K562 (cell line): ENCODE measurements around the gene C17orf75. TPM values are rescaled to one million over a fixed set of nuclear protein-coding genes. Genes with fewer than 3 reads are reported as not detected.

Experiments
- ATAC-seq: fragments of 200-7000 bp; cut with Tn5 transposase; 3 replicates; pipeline ENCODE4 v1.9.1; 2020; ENCODE audit warnings: moderate library complexity
- BruUV-seq: library from RNA; stranded (reverse); fragments of 400-500 nt; replicated peaks from 2 replicates; lab custom pipeline; 2021; lab: Mats Ljungman, UMichigan
- CTCF ChIA-PET: fragments of 300-600 bp; formaldehyde crosslinking; extraction: SDS; loops from one replicate; lab custom pipeline; 2021; ENCODE audit warnings: low intra/inter-chr PET ratio; lab: Yijun Ruan, JAX
- POLR2A ChIA-PET: fragments of 300-600, 350-650 bp; sonication (Branson Sonifier 250); formaldehyde crosslinking; extraction: SDS; loops from one replicate; lab custom pipeline; 2021; ENCODE audit warnings: antibody characterized with exemption, inconsistent platforms; lab: Yijun Ruan, JAX
- DNase-seq, 4 experiments: peaks; one replicate each; pipeline versions ENCODE4 v3.0.0 to v3.0.0-alpha.2; 2011 to 2018; ENCODE audit warnings: low spot score in 3 of 4, mixed read lengths in 3 of 4; ENCODE audit errors: extremely low read depth in 1 of 4
- FAIRE-seq: peaks from 2 replicates; lab custom pipeline; 2011; peaks lifted over from hg19 to GRCh38; lab: Jason Lieb, UNC
- H2AFZ ChIP-seq: 2 replicates; pipeline ENCODE4 v1.6.0; 2011; ENCODE audit warnings: low read depth, low read length, control low read depth, inconsistent platforms
- H3K27ac ChIP-seq: fragments of 200-600 bp; 3 replicates; pipeline ENCODE4 v1.8.0; 2011; ENCODE audit warnings: low read depth, mild to moderate bottlenecking, control low read depth, inconsistent platforms, low read length, moderate library complexity, mixed read lengths; ENCODE audit errors: extremely low read depth
- H3K27me3 ChIP-seq, 2 experiments: fragments of 300-600 bp in 1 of 2; 2 replicates in 1 of 2; 3 replicates in 1 of 2; pipeline versions ENCODE4 v1.6.0 to v1.8.0; 2011; ENCODE audit warnings: inconsistent platforms in 2 of 2, low read length in 2 of 2, mild to moderate bottlenecking in 1 of 2, mixed read lengths in 1 of 2, moderate library complexity in 1 of 2; ENCODE audit not compliant: control insufficient read depth in 2 of 2, insufficient read depth in 2 of 2
- H3K36me3 ChIP-seq: fragments of 300-600 bp; 3 replicates; pipeline ENCODE4 v1.8.0; 2011; ENCODE audit warnings: mild to moderate bottlenecking, low read length, inconsistent platforms; ENCODE audit not compliant: control insufficient read depth, insufficient read depth
- H3K4me1 ChIP-seq, 2 experiments: fragments of 200-600 bp in 1 of 2; replicated peaks in 1 of 2; 2 replicates in 1 of 2; 3 replicates in 1 of 2; pipeline versions ENCODE4 v1.5.1 to v1.8.0; 2011; ENCODE audit warnings: inconsistent platforms in 2 of 2, low read length in 2 of 2, mild to moderate bottlenecking in 1 of 2, mixed read lengths in 1 of 2, moderate library complexity in 1 of 2; ENCODE audit not compliant: control insufficient read depth in 2 of 2, insufficient read depth in 2 of 2
- H3K4me2 ChIP-seq: 2 replicates; pipeline ENCODE4 v1.6.1; 2011; ENCODE audit warnings: low read length, control low read depth, inconsistent platforms, mixed read lengths; ENCODE audit not compliant: insufficient read depth
- H3K4me3 ChIP-seq: fragments of 200-600 bp; sonication (generic), shearing (Covaris generic); 2 replicates; pipeline ENCODE4 v1.5.1; 2016; ENCODE audit warnings: control low read depth, inconsistent platforms
- H3K79me2 ChIP-seq: fragments of 200-600 bp; 3 replicates; pipeline ENCODE4 v1.8.0; 2011; ENCODE audit warnings: low read length, inconsistent platforms; ENCODE audit not compliant: control insufficient read depth, insufficient read depth
- H3K9ac ChIP-seq, 2 experiments: 2 replicates each; pipeline versions ENCODE4 v1.6.0 to v1.6.1; 2011; ENCODE audit warnings: low read depth in 2 of 2, low read length in 2 of 2, control low read depth in 1 of 2, inconsistent platforms in 1 of 2, mild to moderate bottlenecking in 1 of 2, mixed read lengths in 1 of 2; ENCODE audit not compliant: insufficient read depth in 1 of 2
- H3K9me1 ChIP-seq: one replicate; pipeline ENCODE4 v1.6.0; 2011; ENCODE audit warnings: inconsistent platforms, mild to moderate bottlenecking, low read length, moderate library complexity; ENCODE audit not compliant: control insufficient read depth, insufficient read depth
- H3K9me3 ChIP-seq: replicated peaks from 2 replicates; pipeline ENCODE4 v1.5.1; 2011; ENCODE audit warnings: low read depth, low read length, inconsistent platforms; ENCODE audit not compliant: control insufficient read depth, insufficient read depth
- H4K20me1 ChIP-seq: replicated peaks from 2 replicates; pipeline ENCODE4 v1.6.1; 2011; ENCODE audit warnings: low read length, inconsistent platforms, mixed read lengths; ENCODE audit not compliant: control insufficient read depth, insufficient read depth
- BCOR ChIP-seq: fragments of 450-650 bp; IDR thresholded peaks from 2 replicates; pipeline ENCODE4 v1.6.1; 2016
- CEBPB ChIP-seq: fragments of 450-650 bp; IDR thresholded peaks from 2 replicates; pipeline ENCODE4 v1.6.1; 2016; ENCODE audit warnings: missing genetic modification characterization, missing compliant biosample characterization
- KDM1A ChIP-seq, 2 experiments: fragments of 450-650 bp; IDR thresholded peaks; 2 replicates each; pipeline ENCODE4 v1.6.1; 2016; ENCODE audit warnings: mild to moderate bottlenecking in 2 of 2
- MBD2 ChIP-seq: sonication (generic); IDR thresholded peaks from 2 replicates; pipeline ENCODE4 v1.6.1; 2016; ENCODE audit warnings: low read depth, borderline replicate concordance
- NR2C1 ChIP-seq, 2 experiments: fragments of 450-650 bp; IDR thresholded peaks; 2 replicates each; pipeline ENCODE4 v1.6.1; 2017; ENCODE audit warnings: mild to moderate bottlenecking in 2 of 2, antibody characterized with exemption in 1 of 2, inconsistent platforms in 1 of 2, missing compliant biosample characterization in 1 of 2, missing genetic modification characterization in 1 of 2
- NR2C2 ChIP-seq, 2 experiments: fragments of 200-800 bp in 1 of 2; sonication (Bioruptor generic) in 1 of 2; sonication (generic) in 1 of 2; formaldehyde crosslinking in 1 of 2; IDR thresholded peaks; 2 replicates each; pipeline versions ENCODE4 v1.6.1 to v1.8.0; 2016 to 2022; ENCODE audit warnings: mild to moderate bottlenecking in 1 of 2, missing compliant biosample characterization in 1 of 2, missing genetic modification characterization in 1 of 2, missing genetic modification reagents in 1 of 2
- RAD21 ChIP-seq, 2 experiments: fragments of 250-450 bp in 1 of 2; fragments of 450-650 bp in 1 of 2; sonication (Bioruptor Pico) in 1 of 2; formaldehyde crosslinking in 1 of 2; IDR thresholded peaks in 1 of 2; conservative IDR thresholded peaks in 1 of 2; 2 replicates each; pipeline versions ENCODE4 v1.4.0 to v1.8.0; 2020 to 2022; ENCODE audit warnings: mild to moderate bottlenecking in 2 of 2, moderate library complexity in 1 of 2
- RBM25 ChIP-seq: fragments of 200-400 bp; formaldehyde crosslinking; IDR thresholded peaks from 2 replicates; pipeline ENCODE4 v1.6.1; 2018; ENCODE audit warnings: low read length, low read depth, moderate library complexity; ENCODE audit not compliant: severe bottlenecking
- RCOR1 ChIP-seq, 2 experiments: IDR thresholded peaks; 2 replicates each; pipeline ENCODE4 v1.6.1; 2012; ENCODE audit warnings: low read depth in 2 of 2, low read length in 2 of 2, borderline replicate concordance in 1 of 2, improper control_type of control experiment in 1 of 2
- SMARCA5 ChIP-seq: fragments of 450-650 bp; IDR thresholded peaks from 2 replicates; pipeline ENCODE4 v1.6.1; 2016
- SNIP1 ChIP-seq: fragments of 450-650 bp; IDR thresholded peaks from 2 replicates; pipeline ENCODE4 v1.7.1; 2017; ENCODE audit warnings: low read depth, mild to moderate bottlenecking
- TEAD1 ChIP-seq, 2 experiments: fragments of 450-650 bp in 1 of 2; sonication (generic) in 1 of 2; formaldehyde crosslinking; IDR thresholded peaks; 2 replicates each; pipeline versions ENCODE4 v1.4.0 to v1.8.0; 2020 to 2022; ENCODE audit warnings: mild to moderate bottlenecking in 2 of 2, missing genetic modification reagents in 1 of 2
- ZFP36 ChIP-seq: fragments of 150-350 bp; IDR thresholded peaks from 2 replicates; pipeline ENCODE4 v1.6.1; 2018; ENCODE audit warnings: low read length, low read depth; ENCODE audit not compliant: partially characterized antibody
- ZNF583 ChIP-seq: fragments of 250-450 bp; sonication (Bioruptor Pico); IDR thresholded peaks from 2 replicates; pipeline ENCODE4 v1.4.0; 2020
- ZNF707 ChIP-seq: fragments of 250-450 bp; sonication (Bioruptor Pico); conservative IDR thresholded peaks from 2 replicates; pipeline ENCODE4 v1.8.0; 2022; ENCODE audit warnings: inconsistent platforms, mild to moderate bottlenecking, moderate library complexity
- WGBS: fragments of 100-300 bp; shearing (Covaris generic); methylation state at CpG from one replicate; pipeline ENCODE4 v1.1.6; 2016; ENCODE audit warnings: low coverage, mixed read lengths; ENCODE audit not compliant: insufficient coverage; ENCODE audit errors: missing lambda C conversion rate; 5-methylcytosine and 5-hydroxymethylcytosine counted together
- in situ Hi-C: fragments of 300-500 bp; cut with MboI; formaldehyde crosslinking; loops from 4 replicates; pipeline ENCODE4 v1.15.0; 2018; ENCODE audit warnings: inconsistent platforms, mixed read lengths
- intact Hi-C: fragments of 100-400 bp; cut with micrococcal nuclease; formaldehyde crosslinking; loops from 2 replicates; pipeline ENCODE4 v1.14.2; 2022
- polyA plus RNA-seq, 8 experiments: library from polyadenylated mRNA; depleted of rRNA in 4 of 8; stranded (reverse) in 5 of 8; unstranded in 3 of 8; fragments of >200 nt; fragmentation: Nextera tagmentation in 2 of 8; fragmentation: Illumina TruSeq in 1 of 8; extraction: Ambion mirVana in 2 of 8; extraction: Trizol in 1 of 8; gene quantifications; 2 replicates each; pipeline versions ENCODE4 v1.2.1 to v1.2.3, GENCODE V29; 2011 to 2014; ENCODE audit warnings: inconsistent platforms in 1 of 8, missing spikeins in 1 of 8
- total RNA-seq, 7 experiments: library from RNA; depleted of rRNA in 6 of 7; stranded (reverse); fragments of >200 nt in 6 of 7; fragmentation: Illumina TruSeq in 2 of 7; extraction: Trizol in 2 of 7; gene quantifications; 2 replicates each; pipeline versions ENCODE4 v1.2.1 to v1.2.3, GENCODE V29; 2011 to 2021; ENCODE audit warnings: low replicate concordance in 1 of 7
- TF ChIP-seq, protein P1 (sequence below), 2 experiments: fragments of 450-650 bp; IDR thresholded peaks; 2 replicates each; pipeline ENCODE4 v1.6.1; 2018; ENCODE audit warnings: mild to moderate bottlenecking in 2 of 2, low read depth in 1 of 2; ENCODE audit not compliant: partially characterized antibody in 2 of 2

Gene C17orf75
- total and polyA plus RNA-seq, 9 of the 15 experiments (the other 6 are each of a cell fraction or from before 2014, with no cell fraction given), result 15.5 to 55.7 (median 18.5) TPM

DNA sequence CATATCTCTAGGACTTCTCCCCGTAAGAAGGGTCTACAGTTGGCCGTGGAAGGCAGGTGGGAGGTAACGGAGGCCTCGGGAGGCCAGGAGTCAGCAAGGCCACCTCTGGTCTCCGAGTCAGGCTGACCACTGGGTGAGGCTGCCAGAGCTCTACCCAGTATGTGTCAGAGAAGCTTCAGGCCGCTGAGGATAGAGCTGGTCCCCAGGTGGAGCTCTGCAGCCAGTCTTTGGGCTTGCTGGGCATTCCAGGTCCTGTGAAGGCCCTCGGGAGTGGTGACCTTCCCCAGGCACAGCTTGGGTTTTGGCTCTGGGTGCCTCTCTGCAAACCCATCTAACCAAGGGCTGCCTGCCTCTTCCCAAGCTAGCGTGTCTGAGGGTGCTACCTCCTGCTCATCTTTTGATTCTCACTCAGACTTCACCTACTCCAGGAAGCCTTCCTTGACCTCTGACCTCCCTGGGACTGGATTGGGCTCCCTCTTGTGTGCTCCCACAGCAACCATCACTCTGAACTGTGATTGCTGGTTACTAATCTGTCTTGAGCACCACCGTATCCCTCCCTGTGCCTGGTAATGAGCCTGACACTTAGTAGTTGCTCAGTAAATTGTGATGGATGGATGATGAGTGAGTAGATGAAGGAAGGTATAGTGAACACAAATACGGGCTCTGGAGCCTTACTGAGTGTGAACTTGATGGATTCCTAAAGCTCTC is 54.0 kb downstream of the C17orf75 start:
- intact Hi-C loops, result no loop called here
- CTCF ChIA-PET, result no interaction called here

More for the DNA sequence above, 54.0 kb downstream of the C17orf75 start:
- H3K4me1 ChIP-seq, result peaks cover 35 to 49% of the 10 kb centered on the region in 2 experiments
- peak overlapping the region in 1 of 2 experiments; percentile 81; a peak in 2 of 4 replicates for H3K9ac ChIP-seq
- H3K9me1 ChIP-seq, result no peaks in the 10 kb centered on the region
- TF ChIP-seq NR2C2 (CRISPR knock-in tag; IDR thresholded peaks at IDR 0.05) (no peak), NR2C2 (tag; IDR thresholded peaks at IDR 0.05) (peak; percentile 17; the same call in 1 of the 2 replicates), CEBPB (tag) (no peak), BCOR (peak; percentile 89), TEAD1 (CRISPR knock-in tag; IDR thresholded peaks at IDR 0.05) (no peak), MBD2 (no peak), RAD21 (CRISPR knock-in tag; conservative IDR thresholded peaks at IDR 0.05 in 1 of 2, IDR thresholded peaks at IDR 0.05 in 1 of 2) (0 out of 4 replicates have a peak, but pooled peaks of 1 of the 2 experiments have one; percentile 6), ZNF707 (CRISPR knock-in tag) (no peak), RBM25 (peak; percentile 64), SNIP1 (no peak), ZNF583 (CRISPR knock-in tag) (no peak), SMARCA5 (peak; percentile 70; the same call in 1 of the 2 replicates), KDM1A (IDR thresholded peaks at IDR 0.05) (peak; percentile 71 to 77; a peak in 3 of 4 replicates), RCOR1 (IDR thresholded peaks at IDR 0.05; ENCODE audit: borderline replicate concordance in 1 of 2, low read depth in 2 of 2, low read length in 2 of 2) (peak in 1 of 2 experiments; percentile 3; a peak in 1 of 4 replicates), NR2C1 (IDR thresholded peaks at IDR 0.05) (peak; percentile 80), NR2C1 (tag; IDR thresholded peaks at IDR 0.05) (peak; percentile 61), ZFP36 (peak; percentile 87)
- TF ChIP-seq, protein P1, sequence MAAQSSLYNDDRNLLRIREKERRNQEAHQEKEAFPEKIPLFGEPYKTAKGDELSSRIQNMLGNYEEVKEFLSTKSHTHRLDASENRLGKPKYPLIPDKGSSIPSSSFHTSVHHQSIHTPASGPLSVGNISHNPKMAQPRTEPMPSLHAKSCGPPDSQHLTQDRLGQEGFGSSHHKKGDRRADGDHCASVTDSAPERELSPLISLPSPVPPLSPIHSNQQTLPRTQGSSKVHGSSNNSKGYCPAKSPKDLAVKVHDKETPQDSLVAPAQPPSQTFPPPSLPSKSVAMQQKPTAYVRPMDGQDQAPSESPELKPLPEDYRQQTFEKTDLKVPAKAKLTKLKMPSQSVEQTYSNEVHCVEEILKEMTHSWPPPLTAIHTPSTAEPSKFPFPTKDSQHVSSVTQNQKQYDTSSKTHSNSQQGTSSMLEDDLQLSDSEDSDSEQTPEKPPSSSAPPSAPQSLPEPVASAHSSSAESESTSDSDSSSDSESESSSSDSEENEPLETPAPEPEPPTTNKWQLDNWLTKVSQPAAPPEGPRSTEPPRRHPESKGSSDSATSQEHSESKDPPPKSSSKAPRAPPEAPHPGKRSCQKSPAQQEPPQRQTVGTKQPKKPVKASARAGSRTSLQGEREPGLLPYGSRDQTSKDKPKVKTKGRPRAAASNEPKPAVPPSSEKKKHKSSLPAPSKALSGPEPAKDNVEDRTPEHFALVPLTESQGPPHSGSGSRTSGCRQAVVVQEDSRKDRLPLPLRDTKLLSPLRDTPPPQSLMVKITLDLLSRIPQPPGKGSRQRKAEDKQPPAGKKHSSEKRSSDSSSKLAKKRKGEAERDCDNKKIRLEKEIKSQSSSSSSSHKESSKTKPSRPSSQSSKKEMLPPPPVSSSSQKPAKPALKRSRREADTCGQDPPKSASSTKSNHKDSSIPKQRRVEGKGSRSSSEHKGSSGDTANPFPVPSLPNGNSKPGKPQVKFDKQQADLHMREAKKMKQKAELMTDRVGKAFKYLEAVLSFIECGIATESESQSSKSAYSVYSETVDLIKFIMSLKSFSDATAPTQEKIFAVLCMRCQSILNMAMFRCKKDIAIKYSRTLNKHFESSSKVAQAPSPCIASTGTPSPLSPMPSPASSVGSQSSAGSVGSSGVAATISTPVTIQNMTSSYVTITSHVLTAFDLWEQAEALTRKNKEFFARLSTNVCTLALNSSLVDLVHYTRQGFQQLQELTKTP (IDR thresholded peaks at IDR 0.05; ENCODE audit: low read depth in 1 of 2, partially characterized antibody in 2 of 2), result no peak
- no peak overlapping the region; the same call in 1 of the 2 replicates for H3K4me2 ChIP-seq
- no peaks in the 10 kb centered on the region for H3K27me3 ChIP-seq
- no peak for DNase-seq
- no TSS peak for BruUV-seq
- H2AFZ ChIP-seq, result peak overlapping the region; percentile 43; the same call in 1 of the 2 replicates
- POLR2A ChIA-PET, result interaction anchor here (1.1 to 2.7 kb wide), 3 partner anchors 10 to 15 kb away, joined by 3 to 14 read pairs (median 5); no protein-coding TSS in a partner anchor
- in situ Hi-C loops, result no loop called here
- no peak overlapping the region for H3K4me3 ChIP-seq
- ATAC-seq, result no peak
- H3K27ac ChIP-seq, result peak overlapping the region; percentile 76; the same call in 1 of the 3 replicates
- H3K9me3 ChIP-seq, result no peaks in the 10 kb centered on the region
- no peaks in the 10 kb centered on the region for H3K79me2 ChIP-seq
- no peaks in the 10 kb centered on the region for H4K20me1 ChIP-seq
- FAIRE-seq, result peak; percentile 15
- 75% methylated on average over 10 of the region's 10 CpGs for WGBS
- H3K36me3 ChIP-seq, result no peaks in the 10 kb centered on the region; the same call in 2 of the 3 replicates
